ENCODE data around the gene GRID2.

DNA sequence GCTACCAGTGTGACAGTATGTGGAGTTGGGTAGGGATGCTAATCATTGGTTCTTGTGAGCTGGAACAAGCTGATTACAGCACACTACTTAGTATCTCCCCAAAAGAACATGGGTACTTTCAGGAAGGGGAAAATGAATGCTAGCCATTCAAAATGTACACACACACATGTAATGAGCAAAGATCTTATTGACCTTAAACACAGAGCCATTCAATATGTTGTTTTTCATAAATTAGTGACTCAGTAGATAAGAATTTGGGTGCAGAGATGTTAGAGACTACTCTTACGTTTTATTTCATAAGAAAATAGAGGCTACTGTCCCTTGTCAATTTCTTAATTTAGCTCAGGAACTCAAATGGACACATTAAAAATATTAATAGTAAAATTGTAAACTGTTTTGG is 1015.3 kb downstream of the GRID2 start:
- TF ChIP-seq EZH2 (IDR thresholded peaks at IDR 0.05; ENCODE audit: low read length) (no peak), CTCF (optimal IDR thresholded peaks at IDR 0.05 in 1 of 3, IDR thresholded peaks at IDR 0.05 in 1 of 3, conservative IDR thresholded peaks at IDR 0.05 in 1 of 3; ENCODE audit: extremely low read depth in 1 of 3, insufficient read depth in 2 of 3, low read length in 3 of 3) (no peak)
